Measurements from ENCODE around the gene SDHAF2. TPM values are rescaled to one million over a fixed set of nuclear protein-coding genes. Genes with fewer than 3 reads are reported as not detected.
"Not testable (repeated sequence)": the region's sequence is repeated elsewhere in the genome, so short reads cannot be mapped to it uniquely, and the experiment has no call there.

SDHAF2 gene
- total RNA-seq, result 10 to 100 TPM; 29.0 to 71.0 (median 48.3) TPM

DNA sequence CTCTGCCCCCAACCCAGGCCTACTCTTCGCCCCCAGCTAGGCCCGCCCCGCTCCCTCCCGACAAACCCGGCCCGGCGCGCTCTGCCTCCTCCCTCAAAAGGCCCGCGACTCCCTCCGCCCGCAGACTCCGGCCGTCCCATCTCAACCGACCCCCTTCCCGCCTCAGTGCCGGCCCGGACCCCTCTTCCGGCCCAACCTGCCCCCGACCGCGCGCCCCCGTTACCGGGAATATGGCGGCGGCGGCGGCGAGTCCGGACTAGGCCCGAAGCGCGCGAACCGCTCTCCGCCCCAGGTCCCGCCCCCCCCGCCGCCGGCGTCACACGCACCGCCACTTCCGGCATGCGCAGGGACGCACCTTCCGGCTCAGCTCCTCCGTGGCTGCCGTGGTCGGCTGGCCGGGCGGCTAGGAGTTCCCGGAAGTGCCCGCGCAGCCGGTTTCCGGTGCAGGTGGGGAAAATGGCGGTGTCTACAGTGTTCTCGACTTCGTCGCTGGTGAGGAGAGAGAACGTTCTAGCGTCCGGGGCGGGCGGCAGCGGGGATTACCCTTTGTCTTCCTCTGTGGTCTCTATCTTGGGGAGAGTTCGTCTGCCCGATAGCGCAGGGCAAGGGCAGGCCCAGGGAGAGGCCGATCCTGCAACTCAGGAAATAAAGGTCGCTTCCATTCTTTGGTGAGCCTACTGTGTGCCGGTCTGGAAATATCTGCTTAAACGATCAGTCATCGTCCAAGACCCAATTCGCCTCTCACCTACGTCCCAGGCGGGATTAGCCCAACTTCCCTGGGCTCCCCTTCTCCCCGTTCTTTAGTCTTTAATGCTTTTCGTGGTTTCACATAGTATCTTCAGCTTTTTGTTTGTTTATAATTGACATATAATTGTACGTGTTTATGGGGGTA is at the start of gene SDHAF2, which contains the start of gene CPSF7:
Gene SDHAF2, plus strand, starts transcription at position 434 of the 892 bp plus-strand sequence. Its CDS starts 23 bp downstream, at position 457.
Gene CPSF7, minus strand, starts transcription at position 285 of the 892 bp plus-strand sequence. CDS start 740 bp downstream, outside the sequence.
- TF ChIP-seq EP300 (IDR thresholded peaks at IDR 0.05), result no peak
- peak; percentile 88 to 94 for TF ChIP-seq POLR2AphosphoS5 (IDR thresholded peaks at IDR 0.05)
- peak; percentile 72 for TF ChIP-seq POLR2A (IDR thresholded peaks at IDR 0.05; ENCODE audit: low read depth)
- TF ChIP-seq, protein P1, sequence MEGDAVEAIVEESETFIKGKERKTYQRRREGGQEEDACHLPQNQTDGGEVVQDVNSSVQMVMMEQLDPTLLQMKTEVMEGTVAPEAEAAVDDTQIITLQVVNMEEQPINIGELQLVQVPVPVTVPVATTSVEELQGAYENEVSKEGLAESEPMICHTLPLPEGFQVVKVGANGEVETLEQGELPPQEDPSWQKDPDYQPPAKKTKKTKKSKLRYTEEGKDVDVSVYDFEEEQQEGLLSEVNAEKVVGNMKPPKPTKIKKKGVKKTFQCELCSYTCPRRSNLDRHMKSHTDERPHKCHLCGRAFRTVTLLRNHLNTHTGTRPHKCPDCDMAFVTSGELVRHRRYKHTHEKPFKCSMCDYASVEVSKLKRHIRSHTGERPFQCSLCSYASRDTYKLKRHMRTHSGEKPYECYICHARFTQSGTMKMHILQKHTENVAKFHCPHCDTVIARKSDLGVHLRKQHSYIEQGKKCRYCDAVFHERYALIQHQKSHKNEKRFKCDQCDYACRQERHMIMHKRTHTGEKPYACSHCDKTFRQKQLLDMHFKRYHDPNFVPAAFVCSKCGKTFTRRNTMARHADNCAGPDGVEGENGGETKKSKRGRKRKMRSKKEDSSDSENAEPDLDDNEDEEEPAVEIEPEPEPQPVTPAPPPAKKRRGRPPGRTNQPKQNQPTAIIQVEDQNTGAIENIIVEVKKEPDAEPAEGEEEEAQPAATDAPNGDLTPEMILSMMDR (IDR thresholded peaks at IDR 0.05), result peak in 1 of 3 experiments; percentile 10
- Histone ChIP-seq H3K36me3 (peaks cover 32 to 50% (median 37%) of the 10 kb centered on the region in 4 donors), H3K4me1 (peaks cover 39 to 67% (median 62%) of the 10 kb centered on the region in 4 donors), H3K4me3 (peak within 1 kb of the TSS; percentile 77 to 96 (median 90)), H3K9me3 (no peaks in the 10 kb centered on the region), H3K27me3 (no peaks in the 10 kb centered on the region), H3K27ac (replicated peaks in 1 of 4) (peak within 1 kb of the TSS; percentile 97 to 100 (median 98))
- intact Hi-C loops (cut with DNase I), result no loop called here
- WGBS, result under 1% methylated on average over 44 of the region's 82 CpGs
- peak; percentile 99 for DNase-seq (ENCODE audit: extremely low spot score)

DNA sequence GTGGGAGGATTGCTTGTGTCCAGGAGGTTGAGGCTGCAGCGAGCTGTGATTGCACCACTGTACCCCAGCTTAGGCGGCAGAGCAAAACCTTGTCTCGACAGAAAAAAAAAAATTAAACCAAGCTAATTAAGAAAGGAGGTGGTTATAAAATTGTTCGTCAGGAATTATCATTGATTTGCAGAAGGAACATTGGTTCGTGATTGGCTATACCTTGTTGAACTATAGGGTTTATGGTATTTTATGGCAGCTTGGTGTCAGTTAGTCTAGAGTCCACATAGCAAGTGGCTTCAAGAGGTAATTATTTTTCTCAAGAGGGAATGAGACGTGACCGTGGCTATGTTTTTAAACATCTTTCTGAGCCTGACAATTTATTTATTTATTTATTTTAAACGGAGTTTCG is 49.0 kb upstream of the SDHAF2 start:
- Histone ChIP-seq H3K27me3 (no peaks in the 10 kb centered on the region), H3K27ac (replicated peaks in 1 of 4) (no peak overlapping the region), H3K4me3 (no peak overlapping the region), H3K4me1 (peaks cover 0 to 10% (median 9%) of the 10 kb centered on the region in 4 donors), H3K36me3 (peaks cover 0 to 9% (median 1%) of the 10 kb centered on the region in 4 donors), H3K9me3 (no peaks in the 10 kb centered on the region)
- WGBS, result 95% methylated on average over 9 of the region's 9 CpGs
- TF ChIP-seq EP300 (IDR thresholded peaks at IDR 0.05) (no peak), POLR2AphosphoS5 (IDR thresholded peaks at IDR 0.05) (no peak), POLR2A (IDR thresholded peaks at IDR 0.05; ENCODE audit: low read depth) (no peak)
- TF ChIP-seq, protein P1 (IDR thresholded peaks at IDR 0.05), result no peak
- intact Hi-C loops (cut with DNase I), result loop anchor here (10.0 kb wide), 1 partner anchor 126 kb away; no protein-coding TSS in a partner anchor
- DNase-seq (ENCODE audit: extremely low spot score), result no peak

DNA sequence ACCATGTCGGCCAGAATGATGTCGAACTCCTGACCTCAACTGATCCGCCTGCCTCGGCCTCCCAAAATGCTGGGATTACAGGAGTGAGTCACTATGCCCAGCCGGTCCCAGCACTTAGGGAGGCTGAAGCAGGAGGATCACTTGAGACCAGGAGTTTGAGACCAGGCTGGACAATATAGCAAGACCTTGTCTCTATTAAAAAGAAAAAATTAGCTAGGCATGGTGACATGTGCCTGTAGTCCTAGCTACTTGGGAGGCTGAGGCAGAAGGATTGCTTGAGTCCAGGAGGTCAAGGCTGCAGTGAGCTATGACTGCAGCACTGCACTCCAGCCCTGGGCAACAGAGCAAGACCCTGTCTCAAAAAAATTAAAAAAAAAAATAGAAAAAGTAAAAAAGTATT is 46.1 kb upstream of the SDHAF2 start:
- H3K36me3 ChIP-seq; H3K4me3 ChIP-seq; H3K27ac ChIP-seq (replicated peaks in 1 of 4); H3K9me3 ChIP-seq; DNase-seq (ENCODE audit: extremely low spot score); H3K27me3 ChIP-seq: not testable (repeated sequence)
- H3K4me1 ChIP-seq, result peaks cover 0 to 10% (median 10%) of the 10 kb centered on the region in 4 donors
- intact Hi-C loops (cut with DNase I), result loop anchor here (10.0 kb wide), 1 partner anchor 129 kb away; no protein-coding TSS in a partner anchor
- WGBS, result 89% methylated on average over 5 of the region's 5 CpGs

DNA sequence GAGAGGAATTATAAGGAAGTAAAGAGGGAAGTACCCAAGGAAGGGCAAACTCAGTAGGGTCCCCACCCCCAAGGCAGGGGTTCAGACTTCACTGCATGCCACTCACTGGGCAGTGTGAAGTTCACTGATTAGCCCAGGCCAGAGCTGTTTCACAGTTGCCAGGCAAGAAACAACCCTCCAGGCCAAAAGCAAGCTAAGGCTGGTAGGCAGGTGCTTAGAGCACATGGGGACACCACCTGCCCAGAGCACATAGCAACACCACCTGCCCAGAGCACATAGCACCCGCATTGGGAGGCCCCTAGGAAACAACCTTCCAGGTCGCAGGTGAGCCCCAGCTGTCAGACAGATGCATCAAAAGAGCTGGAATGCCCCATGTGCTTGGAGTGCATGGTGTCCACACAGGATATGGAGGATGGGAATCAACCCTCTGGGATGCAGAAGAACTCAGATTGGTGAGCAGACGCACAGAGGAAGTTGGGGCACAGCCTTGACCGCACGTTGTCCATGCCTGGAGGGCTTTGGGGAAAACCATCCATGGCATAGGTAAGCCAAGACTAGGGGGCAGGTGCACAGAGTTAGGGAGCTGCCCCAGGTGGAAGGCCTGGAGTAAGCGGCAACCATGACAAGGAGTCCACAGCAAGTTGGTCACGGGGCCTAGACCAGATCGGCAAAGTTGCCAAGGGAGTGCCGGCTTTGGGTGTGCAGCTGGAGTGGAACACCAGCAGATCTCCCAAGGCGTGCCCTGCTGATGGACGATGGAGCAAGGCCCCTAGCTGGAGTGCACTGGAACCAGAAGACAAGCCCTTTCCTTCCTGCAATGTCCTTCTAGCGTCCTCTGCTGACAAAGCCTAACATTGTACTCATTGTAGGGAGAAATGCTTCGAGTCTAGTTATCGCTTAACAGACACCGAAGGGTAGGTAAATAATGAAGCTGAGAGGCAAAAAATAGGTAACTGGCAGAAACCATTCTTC is 45.4 kb upstream of the SDHAF2 start:
- peaks cover 0 to 9% (median 5%) of the 10 kb centered on the region in 4 donors for H3K4me1 ChIP-seq
- H3K9me3 ChIP-seq, result no peaks in the 10 kb centered on the region
- no peaks in the 10 kb centered on the region for H3K36me3 ChIP-seq
- no peak for TF ChIP-seq POLR2A (IDR thresholded peaks at IDR 0.05; ENCODE audit: low read depth)
- no peak for TF ChIP-seq EP300 (IDR thresholded peaks at IDR 0.05)
- TF ChIP-seq, protein P1 (IDR thresholded peaks at IDR 0.05), result no peak
- TF ChIP-seq POLR2AphosphoS5 (IDR thresholded peaks at IDR 0.05), result no peak
- intact Hi-C loops (cut with DNase I), result loop anchor here (1.0 to 10.0 kb wide), 2 partner anchors 48 to 130 kb away; no protein-coding TSS in a partner anchor
- H3K27me3 ChIP-seq, result no peaks in the 10 kb centered on the region
- DNase-seq (ENCODE audit: extremely low spot score), result no peak
- no peak overlapping the region for H3K4me3 ChIP-seq
- 83% methylated on average over 14 of the region's 15 CpGs for WGBS
- H3K27ac ChIP-seq (replicated peaks in 1 of 4), result no peak overlapping the region
